Endometrium (tissue), 2 donors: Measurements from ENCODE around the gene C1QTNF9.
"Not testable (repeated sequence)": the region's sequence is repeated elsewhere in the genome, so short reads cannot be mapped to it uniquely, and the experiment has no call there.

Experiments used
- FAIRE-seq: peaks from 2 replicates; lab custom pipeline; 2012; peaks lifted over from hg19 to GRCh38; lab: Jason Lieb, UNC
- donor health status: control.
- donor health status: control.

C1QTNF9 gene

DNA sequence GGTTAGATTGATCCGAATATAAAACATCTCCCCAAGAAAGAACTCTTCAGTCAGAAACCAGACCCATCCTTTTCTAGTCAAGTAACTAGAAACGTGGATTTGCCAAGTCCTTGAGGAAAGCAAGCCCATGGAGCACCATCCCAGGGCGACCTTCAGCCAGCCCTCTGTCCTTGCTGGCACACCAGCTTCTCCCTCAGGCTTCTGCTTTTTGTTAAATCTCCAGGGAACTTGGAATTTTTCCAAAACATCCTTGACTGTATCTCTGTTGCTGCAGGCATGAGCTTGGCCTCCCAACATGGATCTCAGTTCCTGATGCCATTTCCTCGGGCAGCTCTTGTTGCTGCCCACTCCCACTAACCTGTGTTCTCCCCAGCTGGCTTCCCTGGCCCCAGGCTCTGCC lies 27.1 kb upstream of the C1QTNF9 start:
- FAIRE-seq, result no peak

DNA sequence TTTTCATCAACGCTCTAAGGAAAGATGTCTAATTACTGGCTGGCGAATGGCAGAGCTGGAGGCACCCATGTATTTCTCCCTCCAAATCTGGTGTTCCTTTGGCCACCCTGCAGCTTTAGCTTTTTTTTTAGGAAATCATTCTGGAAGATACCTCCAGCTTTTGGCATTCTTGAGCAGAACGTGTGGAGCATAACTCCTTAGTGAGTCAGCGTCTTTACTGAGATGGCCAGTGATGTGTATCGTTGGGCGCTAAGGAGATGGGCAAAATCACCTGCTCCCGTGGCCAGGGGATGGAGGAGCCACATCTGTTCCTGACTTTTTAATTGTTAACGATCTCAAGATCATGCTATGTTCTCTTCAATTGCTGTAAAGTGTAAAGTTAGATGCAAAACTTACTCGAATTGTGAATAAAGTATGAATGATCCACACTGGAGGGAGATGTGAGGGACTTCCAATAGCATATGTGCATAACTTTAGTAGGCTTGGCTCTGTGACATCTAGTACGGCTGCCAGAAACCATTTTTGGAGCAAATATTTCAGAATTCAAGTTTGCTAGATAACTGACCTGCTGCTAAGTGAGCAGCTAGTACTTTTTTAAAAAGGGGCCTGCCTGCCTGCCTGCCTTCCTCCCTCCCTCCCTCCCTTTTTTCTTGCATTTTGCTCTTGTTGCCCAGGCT lies 24.4 kb upstream of the C1QTNF9 start:
- no peak for FAIRE-seq

DNA sequence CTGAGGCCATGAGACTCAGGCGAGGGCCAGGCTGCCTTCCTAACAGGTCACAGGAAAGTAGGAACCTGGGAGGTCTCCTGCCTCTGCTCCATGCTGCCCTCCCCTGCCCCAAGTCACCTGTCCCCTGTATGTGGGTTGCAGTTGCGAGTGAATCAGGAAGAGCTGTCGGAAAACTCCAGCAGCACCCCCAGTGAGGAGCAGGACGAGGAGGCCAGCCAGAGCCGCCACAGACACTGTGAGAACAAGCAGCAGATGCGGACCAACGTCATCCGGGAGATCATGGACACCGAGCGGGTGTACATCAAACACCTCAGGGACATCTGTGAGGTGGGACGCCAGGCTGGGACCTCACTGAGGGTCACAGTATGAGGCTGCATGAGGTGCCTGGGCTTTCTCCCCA lies 22.8 kb upstream of the C1QTNF9 start:
- no peak for FAIRE-seq

DNA sequence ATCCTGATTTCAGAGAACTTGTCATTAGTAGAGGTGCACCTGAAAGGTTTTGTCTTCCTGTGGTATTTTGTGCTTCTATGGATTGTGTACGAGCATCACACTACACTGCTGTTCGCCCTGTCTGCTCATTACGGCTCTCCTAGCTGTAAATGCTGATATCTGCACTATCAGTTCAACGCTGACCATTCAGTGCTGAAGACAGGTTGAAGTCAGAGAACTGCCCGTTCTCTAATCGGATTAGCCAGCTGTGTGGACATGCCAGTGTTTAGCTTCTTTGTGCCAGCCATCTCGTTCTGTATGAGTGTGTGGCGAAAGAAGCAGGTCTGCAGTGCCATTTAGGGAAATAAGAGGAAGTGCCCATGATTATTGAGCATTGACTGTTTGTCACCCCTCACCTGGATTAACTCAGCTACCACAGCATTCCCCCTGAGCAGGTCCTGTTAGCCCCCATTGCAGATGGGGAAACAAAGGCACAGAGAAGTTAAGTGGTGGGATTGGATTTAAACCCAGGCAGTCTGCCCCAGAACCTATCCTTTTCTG lies 21.6 kb upstream of the C1QTNF9 start:
- no peak for FAIRE-seq

DNA sequence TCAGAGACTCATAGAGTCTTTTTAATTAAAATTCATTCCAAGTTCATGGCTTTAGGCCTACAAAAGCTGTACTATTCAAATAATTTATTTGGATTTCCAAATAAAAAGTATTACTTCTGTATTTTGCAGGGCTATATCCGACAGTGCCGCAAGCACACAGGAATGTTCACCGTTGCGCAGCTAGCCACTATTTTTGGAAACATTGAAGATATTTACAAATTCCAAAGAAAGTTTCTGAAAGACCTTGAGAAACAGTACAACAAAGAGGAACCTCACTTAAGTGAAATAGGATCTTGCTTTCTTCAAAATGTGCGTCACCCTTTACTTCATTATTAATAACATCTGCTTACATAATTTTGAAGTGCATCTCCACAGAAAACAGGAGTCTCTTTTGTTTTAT lies 20.5 kb upstream of the C1QTNF9 start:
- FAIRE-seq, result peak; percentile 93

DNA sequence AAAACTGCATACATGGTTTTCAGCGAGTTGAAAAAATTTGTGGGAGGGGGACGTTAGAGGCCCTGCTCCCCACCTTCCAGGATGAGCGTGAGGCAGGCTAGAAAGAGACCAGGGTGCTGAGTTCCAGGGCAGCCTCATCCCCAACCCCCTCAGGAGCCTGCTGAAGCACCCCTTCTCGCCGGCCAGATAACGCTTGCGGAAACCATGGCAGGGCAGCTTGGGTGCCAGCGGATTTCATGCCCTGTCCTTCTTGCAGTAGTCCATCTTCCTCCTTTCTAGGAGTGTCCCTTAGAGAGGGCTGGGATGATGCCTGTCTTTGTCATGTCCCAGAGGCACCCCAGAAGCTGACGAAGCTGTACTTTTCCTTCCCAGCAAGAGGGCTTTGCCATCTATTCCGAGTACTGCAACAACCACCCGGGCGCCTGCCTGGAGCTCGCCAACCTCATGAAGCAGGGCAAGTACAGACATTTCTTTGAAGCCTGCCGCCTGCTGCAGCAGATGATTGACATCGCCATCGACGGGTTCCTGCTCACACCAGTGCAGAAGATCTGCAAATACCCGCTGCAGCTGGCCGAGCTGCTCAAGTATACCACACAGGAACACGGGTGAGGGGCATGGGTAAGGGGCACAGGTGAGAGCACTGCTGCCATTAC lies 19.0 kb upstream of the C1QTNF9 start:
- no peak for FAIRE-seq

DNA sequence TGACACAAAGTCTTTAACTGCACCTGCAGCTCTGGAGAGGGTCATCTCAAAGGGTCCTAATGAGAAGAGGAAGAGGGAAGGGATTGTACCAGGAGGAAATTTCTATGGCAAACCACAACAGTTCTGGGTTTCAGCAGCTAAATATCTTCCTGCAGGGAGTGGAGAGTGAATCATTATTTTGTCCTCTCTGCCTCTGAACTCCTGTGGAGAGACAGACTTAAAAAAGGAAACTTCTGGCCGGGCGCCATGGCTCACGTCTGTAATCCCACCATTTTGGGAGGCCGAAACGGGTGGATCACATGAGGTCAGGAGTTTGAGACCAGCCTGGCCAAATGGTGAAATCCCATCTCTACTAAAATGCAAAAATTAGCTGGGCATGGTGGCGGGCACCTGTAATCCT lies 16.9 kb upstream of the C1QTNF9 start:
- no peak for FAIRE-seq

DNA sequence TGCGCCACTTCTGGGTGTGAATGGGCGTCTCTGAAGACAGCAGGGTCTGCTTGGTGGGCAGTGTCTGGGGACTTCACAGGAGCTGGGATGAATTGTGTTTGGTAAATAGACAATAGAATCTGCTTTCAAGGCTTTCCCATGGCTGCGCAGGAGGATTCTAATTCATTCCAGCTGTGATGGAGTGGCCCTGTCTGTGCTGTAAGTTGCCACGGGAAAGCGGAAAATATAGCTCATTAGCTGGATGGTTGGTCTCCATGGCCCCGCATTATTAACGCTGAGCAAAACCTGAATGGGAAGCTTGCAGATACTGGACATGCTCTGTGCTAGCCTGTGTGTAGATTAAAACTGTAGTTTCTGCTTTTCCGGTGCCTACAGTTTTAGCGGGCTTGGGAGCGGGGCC lies 15.6 kb upstream of the C1QTNF9 start:
- no peak for FAIRE-seq

DNA sequence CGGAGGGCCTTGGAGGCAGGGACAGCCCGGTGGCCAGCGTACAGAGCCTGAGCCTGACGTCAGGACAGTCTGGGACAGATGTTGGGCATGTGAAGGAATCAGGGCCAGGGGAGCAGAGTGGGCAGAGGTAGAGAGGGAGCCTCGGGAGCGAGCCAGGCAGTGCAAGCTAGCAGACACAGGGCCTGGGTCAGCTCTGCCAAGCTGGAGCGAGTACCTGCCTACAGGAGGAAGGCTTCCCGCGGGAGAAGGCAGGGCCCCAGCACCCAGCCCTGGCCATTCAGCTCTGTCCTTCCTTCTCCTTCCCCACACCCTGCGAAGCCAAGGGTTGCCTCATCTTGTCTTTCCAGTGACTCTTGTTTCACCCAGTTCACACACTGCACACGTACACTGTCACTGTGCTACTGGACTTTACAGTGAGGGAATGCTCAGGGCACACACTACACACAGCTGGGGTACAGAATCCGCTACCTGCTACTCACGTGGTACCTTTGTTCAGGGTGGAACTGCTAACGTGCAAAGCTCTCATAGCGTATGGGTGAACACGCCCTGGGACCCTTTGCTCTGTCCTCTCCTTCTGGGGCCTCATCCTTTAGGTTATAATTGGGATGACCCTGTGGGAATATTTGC lies 9.8 kb upstream of the C1QTNF9 start:
- FAIRE-seq, result no peak

DNA sequence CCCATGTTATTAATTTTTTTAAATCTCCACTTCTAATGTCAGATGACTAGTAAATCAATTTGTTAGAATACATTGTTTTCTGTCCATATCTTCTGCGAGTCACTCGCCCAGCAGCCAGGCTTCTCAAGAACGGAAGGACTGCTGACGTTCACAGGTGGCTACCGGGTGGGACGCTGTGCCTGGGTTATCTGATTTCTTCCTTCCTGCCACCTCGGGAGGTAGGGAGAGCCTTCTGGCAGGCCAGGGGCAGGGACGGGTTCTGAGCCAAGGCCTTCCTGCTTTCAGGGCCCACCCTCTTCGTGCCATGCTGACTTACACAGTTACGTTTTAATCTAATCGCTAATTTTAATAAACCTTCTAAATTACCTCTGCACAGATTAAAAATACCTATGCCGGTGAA lies 7.9 kb upstream of the C1QTNF9 start:
- no peak for FAIRE-seq

DNA sequence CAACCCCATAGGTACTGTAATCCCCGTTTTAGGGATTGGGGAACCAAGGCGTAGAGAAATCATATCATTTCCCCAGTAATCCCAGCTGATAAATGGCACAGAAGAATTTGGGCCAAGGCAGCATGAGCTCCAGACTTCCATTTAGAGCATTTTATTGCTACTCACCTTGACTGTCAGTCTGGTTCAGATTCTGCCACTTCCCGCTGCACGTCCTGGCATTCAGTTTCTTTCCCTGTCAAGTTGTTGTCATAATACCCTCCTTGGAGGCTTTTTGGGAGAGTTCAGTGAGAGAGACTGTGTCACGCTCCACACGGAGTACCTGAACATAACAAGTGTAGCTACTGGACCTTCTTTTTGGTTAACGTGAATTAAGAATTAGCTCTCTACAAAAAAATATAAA lies 7.5 kb upstream of the C1QTNF9 start:
- no peak for FAIRE-seq

DNA sequence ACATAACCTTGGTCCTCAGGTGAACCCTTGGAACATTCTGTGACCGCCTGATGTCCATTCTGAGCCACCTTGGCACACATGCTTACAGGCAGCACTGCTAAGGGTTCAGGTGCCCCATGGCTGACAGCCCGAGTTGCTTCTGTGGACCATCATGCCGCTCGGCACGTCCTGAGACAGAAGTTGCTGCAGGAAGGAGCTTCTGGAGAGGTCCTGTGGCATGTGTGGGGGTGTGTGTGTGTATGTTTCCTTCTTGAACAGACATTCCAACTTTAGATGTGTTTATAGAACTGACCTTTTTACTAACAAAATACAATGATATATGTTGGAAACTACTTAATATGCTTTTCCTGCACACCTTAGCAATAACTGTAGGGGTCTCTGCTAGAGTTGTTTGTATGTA lies 4.8 kb upstream of the C1QTNF9 start:
- FAIRE-seq, result no peak

DNA sequence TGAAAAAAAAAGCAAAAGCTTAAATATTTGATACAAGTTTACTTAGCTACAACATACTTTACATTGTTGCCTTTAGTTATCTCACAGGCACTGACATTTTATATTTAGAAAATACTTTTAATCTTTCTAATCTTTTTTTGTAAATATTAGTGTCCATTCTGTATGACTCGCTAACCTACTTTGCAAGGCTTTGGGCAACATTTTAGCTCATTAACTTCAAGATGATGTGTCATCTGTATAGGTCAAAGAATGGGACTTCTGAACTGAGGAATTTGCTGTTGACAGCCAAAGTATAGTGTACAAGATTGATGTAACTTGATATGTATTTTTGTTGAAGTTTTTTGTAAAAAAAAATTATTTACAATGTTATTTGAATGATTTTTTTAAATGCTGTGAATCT lies 2.7 kb upstream of the C1QTNF9 start:
- no peak for FAIRE-seq

DNA sequence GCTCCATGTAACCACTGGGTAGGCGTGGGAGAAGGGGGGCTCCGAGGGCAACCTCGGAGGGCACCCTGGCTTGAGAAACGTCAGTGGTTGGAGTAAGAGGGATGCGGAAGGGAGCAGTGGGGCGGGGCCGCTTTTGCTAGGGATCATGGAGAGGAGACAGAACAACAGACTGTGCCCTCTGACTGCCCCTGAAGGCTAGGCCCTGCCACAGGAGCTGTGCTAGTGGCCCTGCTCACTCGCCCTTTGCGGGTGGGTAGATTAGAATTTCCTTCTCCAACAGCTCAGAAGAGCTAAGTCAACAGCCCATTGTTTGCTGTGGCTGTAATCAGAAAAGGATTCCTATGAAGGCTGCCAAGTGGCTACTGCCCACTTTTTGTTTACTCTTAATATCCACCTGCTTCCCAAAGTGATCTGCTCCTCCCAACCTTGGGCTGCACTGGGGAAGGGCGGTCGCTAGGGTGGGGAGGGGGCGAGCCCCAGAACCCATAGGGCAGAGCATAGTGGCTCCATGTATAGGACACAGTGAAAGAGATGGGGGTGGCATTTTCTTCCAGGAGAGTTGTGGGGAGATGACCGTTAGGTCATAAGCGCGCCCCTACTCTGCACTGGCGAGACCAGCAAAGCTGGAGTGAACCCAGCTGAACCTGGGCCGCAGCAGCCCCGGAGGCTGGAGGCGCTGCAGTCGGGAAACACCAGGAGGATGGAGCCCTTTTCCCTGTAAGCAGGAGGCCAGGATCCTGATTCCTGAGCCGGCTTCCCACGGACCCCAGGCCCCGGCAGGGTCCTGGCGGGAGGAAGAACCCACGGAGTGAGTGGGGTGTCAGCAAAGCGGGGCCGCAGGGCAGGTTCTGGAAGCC lies 1.9 kb upstream of the C1QTNF9 start:
- no peak for FAIRE-seq

DNA sequence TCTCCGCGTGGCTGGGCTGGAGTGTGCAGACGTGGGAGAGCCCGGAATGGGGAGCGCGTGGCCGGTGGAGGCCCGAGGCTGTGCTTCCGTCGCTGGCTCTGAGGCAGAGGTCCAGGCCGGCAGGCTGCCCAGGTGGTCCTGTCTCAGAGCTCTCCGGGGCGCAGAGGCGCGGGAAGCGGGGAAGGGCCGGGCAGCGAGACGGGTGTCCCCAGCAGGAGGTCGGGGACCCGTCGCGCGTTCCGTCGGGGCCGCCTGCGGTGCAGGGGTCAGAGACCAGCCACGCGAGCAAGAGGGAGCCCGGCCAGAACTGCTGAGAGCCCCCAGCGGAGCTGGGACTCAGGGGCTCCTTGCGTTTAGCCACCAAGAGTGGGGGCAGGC lies 1.3 kb upstream of the C1QTNF9 start:
- FAIRE-seq, result no peak

DNA sequence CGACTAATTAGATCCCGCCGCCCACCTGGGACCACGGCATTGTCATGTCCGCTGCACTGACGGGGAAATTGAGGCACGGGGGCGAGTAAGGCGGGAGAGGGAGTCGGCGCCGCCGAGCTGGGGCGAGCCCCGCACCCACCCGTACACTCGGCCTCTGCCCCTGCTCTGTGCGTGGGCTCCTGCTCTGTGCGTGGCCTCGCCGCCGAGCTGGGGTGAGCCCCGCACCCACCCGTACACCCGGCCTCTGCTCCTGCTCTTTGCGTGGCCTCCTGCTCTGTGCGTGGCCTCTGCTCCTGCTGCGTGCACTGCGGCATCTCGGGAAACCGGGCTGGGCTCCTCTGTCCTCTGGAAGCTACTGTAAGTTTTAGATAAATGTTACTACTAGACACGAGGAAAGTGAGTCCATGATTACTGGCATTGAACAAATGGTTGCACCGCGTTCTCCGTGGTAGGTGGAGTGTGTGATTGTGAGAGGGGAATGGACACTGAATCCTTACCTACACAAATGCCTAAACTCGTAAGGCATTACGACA lies 826 bp upstream of the C1QTNF9 start:
- no peak for FAIRE-seq

DNA sequence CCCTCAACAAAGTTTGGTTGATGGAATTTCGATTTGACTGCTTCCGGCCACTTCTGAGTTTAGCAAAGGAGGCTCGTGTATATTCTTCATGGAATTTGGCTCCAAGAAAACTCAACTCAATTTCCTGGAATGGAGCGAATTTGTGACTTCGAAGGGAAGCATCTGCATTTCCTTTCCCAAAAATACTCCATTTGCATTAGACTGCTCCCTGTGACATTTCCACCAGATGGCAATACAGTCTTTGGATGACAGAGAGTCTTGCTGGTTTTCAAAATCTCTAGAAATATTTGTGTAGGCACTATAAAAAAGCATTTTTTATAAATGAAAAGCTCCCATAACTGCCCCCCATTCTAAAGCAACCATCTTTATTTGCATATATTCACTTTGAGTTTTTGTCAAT lies 4.1 kb downstream of the C1QTNF9 start:
- FAIRE-seq, result peak; percentile 51

DNA sequence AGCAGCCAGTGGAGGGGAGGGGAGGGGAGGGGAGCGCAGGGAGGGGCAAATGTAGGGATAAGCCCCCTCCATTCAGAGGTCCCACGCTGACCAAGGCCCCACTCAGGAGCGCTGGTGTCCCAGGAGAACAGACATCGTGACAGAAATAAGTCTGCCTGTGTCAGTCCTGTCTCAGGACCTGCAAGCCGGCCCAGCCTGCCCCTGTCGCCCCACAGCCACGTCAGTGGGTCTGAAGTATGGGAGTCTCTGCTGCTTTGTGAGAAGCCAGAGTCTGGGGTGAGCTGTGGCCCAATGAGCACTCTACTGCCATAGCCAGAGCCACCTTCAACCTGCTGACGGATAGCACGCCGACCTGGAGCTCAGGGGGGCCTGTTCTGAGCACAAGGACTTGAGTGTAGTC lies 8.5 kb downstream of the C1QTNF9 start:
- not testable (repeated sequence) for FAIRE-seq

DNA sequence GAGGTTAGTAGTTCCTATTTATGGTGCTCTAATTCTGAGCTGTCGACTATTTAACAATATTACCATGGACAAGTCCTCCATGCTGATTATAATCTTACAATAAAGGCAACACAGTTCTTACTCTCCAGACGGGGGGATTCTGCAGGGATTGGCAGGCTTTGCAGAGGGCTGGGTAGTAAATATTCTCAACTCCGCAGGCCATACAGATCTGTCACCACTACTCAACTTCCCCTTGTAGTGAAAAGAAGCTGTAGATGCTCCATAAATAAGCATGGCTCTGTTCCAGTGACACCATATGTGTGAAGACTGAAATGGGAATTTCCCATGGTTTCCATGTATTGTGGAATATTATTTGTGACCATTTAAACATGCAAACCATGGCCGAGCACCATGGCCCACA lies 9.5 kb downstream of the C1QTNF9 start:
- not testable (repeated sequence) for FAIRE-seq

DNA sequence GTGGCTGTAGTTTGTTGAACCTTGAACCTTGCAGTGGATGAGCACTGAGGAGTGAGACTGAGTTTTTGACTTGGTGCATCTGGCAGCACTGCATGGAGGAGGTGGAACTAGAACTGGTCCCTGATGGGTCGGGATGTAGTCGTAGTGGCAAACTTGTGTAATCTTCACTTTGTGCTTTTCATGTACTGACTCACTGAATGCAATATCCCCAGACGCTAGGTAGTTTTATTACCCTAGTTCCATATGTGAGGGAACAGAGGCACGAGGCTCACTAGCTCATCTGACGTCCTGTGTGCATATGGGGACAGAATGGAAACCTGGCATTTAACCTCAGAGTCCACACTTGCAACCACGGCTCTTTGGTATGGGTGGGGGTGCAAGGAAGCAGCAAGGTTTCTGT lies 10.3 kb downstream of the C1QTNF9 start:
- FAIRE-seq, result not testable (repeated sequence)

DNA sequence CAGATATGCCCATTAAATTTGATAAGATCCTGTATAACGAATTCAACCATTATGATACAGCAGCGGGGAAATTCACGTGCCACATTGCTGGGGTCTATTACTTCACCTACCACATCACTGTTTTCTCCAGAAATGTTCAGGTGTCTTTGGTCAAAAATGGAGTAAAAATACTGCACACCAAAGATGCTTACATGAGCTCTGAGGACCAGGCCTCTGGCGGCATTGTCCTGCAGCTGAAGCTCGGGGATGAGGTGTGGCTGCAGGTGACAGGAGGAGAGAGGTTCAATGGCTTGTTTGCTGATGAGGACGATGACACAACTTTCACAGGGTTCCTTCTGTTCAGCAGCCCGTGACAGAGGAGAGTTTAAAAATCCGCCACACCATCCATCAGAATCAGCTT lies 12.0 kb downstream of the C1QTNF9 start:
- not testable (repeated sequence) for FAIRE-seq

DNA sequence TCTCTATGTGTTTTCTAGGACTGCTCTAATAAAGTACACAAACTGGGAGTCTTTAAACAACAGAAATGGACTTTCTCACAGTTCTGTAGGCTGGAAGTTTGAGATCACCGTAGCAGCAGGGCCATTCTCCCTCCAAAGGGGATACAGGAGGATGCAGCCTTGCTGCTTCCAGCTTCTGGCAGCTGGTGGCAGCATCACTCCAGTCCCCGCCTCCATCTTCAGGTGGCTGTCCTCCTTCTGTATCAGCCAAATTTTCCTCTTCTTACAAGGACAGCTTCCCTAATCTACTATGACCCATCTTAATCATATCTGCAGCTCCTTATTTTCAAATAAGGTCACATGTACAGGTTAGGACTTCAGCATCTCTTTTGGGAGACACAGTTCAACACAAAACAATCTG lies 13.1 kb downstream of the C1QTNF9 start:
- FAIRE-seq, result not testable (repeated sequence)
